Suprapubic skin (tissue), 4 donors: ENCODE data around the gene MTF1. TPM values are rescaled to one million over a fixed set of nuclear protein-coding genes. Genes with fewer than 3 reads are reported as not detected.

ENCODE experiments used
- DNase-seq, 2 donors: peaks; one replicate each; pipeline ENCODE4 v3.0.0-alpha.2; 2019; ENCODE audit warnings: low spot score in 2 of 2
- H3K27ac ChIP-seq: fragments of 200-600 bp; sonication (generic); one replicate; pipeline ENCODE4 v1.5.1; 2019
- H3K27me3 ChIP-seq: fragments of 200-600 bp; sonication (generic); one replicate; pipeline ENCODE4 v1.5.1; 2019
- H3K36me3 ChIP-seq: fragments of 200-600 bp; sonication (generic); one replicate; pipeline ENCODE4 v1.5.1; 2019
- H3K4me1 ChIP-seq: fragments of 200-600 bp; sonication (generic); one replicate; pipeline ENCODE4 v1.5.1; 2019
- H3K4me3 ChIP-seq: fragments of 200-600 bp; sonication (generic); one replicate; pipeline ENCODE4 v1.5.1; 2019; ENCODE audit warnings: mild to moderate bottlenecking
- H3K9me3 ChIP-seq: fragments of 200-600 bp; sonication (generic); one replicate; pipeline ENCODE4 v1.5.1; 2019
- CTCF ChIP-seq, 2 donors: fragments of 200-600 bp in 1 of 2; fragments of 450-650 bp in 1 of 2; sonication (generic) in 1 of 2; IDR thresholded peaks; one replicate each; pipeline ENCODE4 v1.5.1; 2016 to 2019; ENCODE audit warnings: antibody characterized with exemption in 2 of 2, mild to moderate bottlenecking in 1 of 2, moderate library complexity in 1 of 2
- EP300 ChIP-seq: sonication (generic); formaldehyde crosslinking; IDR thresholded peaks from one replicate; pipeline ENCODE4 v1.6.1; 2017; ENCODE audit warnings: antibody characterized with exemption
- POLR2A ChIP-seq, 2 donors: fragments of 450-650 bp; IDR thresholded peaks; one replicate each; pipeline ENCODE4 v1.6.1; 2017; ENCODE audit warnings: antibody characterized with exemption in 2 of 2, mild to moderate bottlenecking in 2 of 2, moderate library complexity in 2 of 2
- POLR2AphosphoS5 ChIP-seq, 3 donors: sonication (generic); formaldehyde crosslinking; IDR thresholded peaks; one replicate each; pipeline ENCODE4 v1.6.1; 2017; ENCODE audit warnings: antibody characterized with exemption in 3 of 3
- WGBS: methylation state at CpG from one replicate; pipeline ENCODE4 v1.1.5; 2018; 5-methylcytosine and 5-hydroxymethylcytosine counted together
- total RNA-seq, 4 donors: library from RNA; depleted of rRNA; stranded (reverse); fragments of >200 nt; gene quantifications; one replicate each; pipeline ENCODE4 v1.1.0, GENCODE V29; 2016

MTF1 gene
- total RNA-seq, 4 donors from 2014 or later, result 8.8 to 13.5 (median 11.2) TPM

- Histone ChIP-seq H3K4me3 (no peak overlapping the region), H3K27ac (no peak overlapping the region), H3K4me1 (peaks cover 10% of the 10 kb centered on the region), H3K36me3 (no peaks in the 10 kb centered on the region), H3K27me3 (peaks cover 100% of the 10 kb centered on the region), H3K9me3 (no peaks in the 10 kb centered on the region)
- no peak for DNase-seq
- 56% methylated on average over 62 of the region's 68 CpGs for WGBS
- TF ChIP-seq POLR2A (IDR thresholded peaks at IDR 0.05), result no peak
- no peak for TF ChIP-seq POLR2AphosphoS5 (IDR thresholded peaks at IDR 0.05)
- TF ChIP-seq EP300, result no peak
- no peak for TF ChIP-seq CTCF (IDR thresholded peaks at IDR 0.05)
These were observed 97.8 kb downstream of the MTF1 start for GRCh38 chr1:37761416-37762095.

Other genes starting within 250 kb of the MTF1 start
- gene RSPO1, start 224.7 kb downstream of the MTF1 start, total RNA-seq, result 1 to 10 TPM; 2.1 to 9.7 (median 6.7) TPM
- 1 to 10 TPM; 2.7 to 6.2 (median 4.4) TPM for gene CDCA8, start 167.1 kb downstream of the MTF1 start, total RNA-seq
- under 1 TPM in 2 of 4 donors, not detected in 2; 0.23 to 0.34 TPM for gene EPHA10, start 94.5 kb downstream of the MTF1 start, total RNA-seq
- 1 to 10 TPM; 6.7 to 9.2 (median 7.5) TPM for gene MANEAL, start 65.7 kb downstream of the MTF1 start, total RNA-seq
- gene C1orf122, start 51.8 kb downstream of the MTF1 start, total RNA-seq, result 10 to 100 TPM; 27.7 to 54.5 (median 41.2) TPM
- gene YRDC, start 51.4 kb downstream of the MTF1 start, total RNA-seq, result 10 to 100 TPM; 13.1 to 41.7 (median 26.1) TPM
- gene INPP5B, start 87.5 kb upstream of the MTF1 start, total RNA-seq, result 10 to 100 TPM; 14.0 to 30.9 (median 17.9) TPM
- gene SF3A3, start 130.4 kb upstream of the MTF1 start, total RNA-seq, result 10 to 100 TPM; 36.9 to 68.4 (median 43.6) TPM
- 10 to 100 TPM; 19.1 to 46.4 (median 35.1) TPM for gene FHL3, start 145.9 kb upstream of the MTF1 start, total RNA-seq
- 10 to 100 TPM; 32.1 to 48.5 (median 39.5) TPM for gene UTP11, start 153.1 kb upstream of the MTF1 start, total RNA-seq
- gene POU3F1, start 187.2 kb upstream of the MTF1 start, total RNA-seq, result 10 to 100 TPM in 3 of 4 donors, 1 to 10 TPM in 1; 8.8 to 28.5 (median 13.5) TPM